Esophagus muscularis mucosa (tissue), 4 donors: ENCODE results near the gene PFN2.
"Not testable (repeated sequence)": the region's sequence is repeated elsewhere in the genome, so short reads cannot be mapped to it uniquely, and the experiment has no call there.

Experiments
- EP300 ChIP-seq: sonication (generic); formaldehyde crosslinking; IDR thresholded peaks from one replicate; pipeline ENCODE4 v1.6.1; 2017; ENCODE audit warnings: antibody characterized with exemption
- POLR2A ChIP-seq: fragments of 450-650 bp; IDR thresholded peaks from one replicate; pipeline ENCODE4 v1.6.1; 2017; ENCODE audit warnings: antibody characterized with exemption, moderate library complexity, mild to moderate bottlenecking, low read depth
- POLR2AphosphoS5 ChIP-seq, 2 donors: sonication (generic); formaldehyde crosslinking; IDR thresholded peaks; one replicate each; pipeline ENCODE4 v1.6.1; 2017; ENCODE audit warnings: antibody characterized with exemption in 2 of 2
- TF ChIP-seq, protein P1 (sequence below), 3 experiments: fragments of 200-600 bp in 2 of 3; fragments of 450-650 bp in 1 of 3; sonication (generic) in 2 of 3; IDR thresholded peaks; one replicate each; pipeline ENCODE4 v1.5.1; 2017 to 2019; ENCODE audit warnings: antibody characterized with exemption in 3 of 3, mild to moderate bottlenecking in 2 of 3, moderate library complexity in 1 of 3

DNA sequence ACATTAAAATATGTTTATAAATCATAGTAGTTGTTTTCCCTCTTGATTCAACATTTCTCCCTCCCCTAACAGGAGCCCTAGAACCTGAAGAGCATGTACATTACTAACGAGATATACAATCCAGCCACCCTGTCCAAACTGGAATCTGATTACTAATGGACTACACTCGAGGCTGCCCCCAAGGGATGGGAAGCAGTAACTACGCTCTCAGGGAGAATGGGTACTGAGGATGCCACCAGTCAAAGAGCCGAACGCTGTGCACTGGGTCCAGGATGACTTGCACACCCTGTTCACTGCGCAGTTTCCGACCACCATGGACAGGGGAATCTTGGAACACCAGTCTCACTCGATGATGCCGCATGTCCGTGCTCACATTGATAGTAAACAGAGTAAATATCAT lies 11.3 kb upstream of the PFN2 start:
- not testable (repeated sequence) for TF ChIP-seq POLR2A; POLR2AphosphoS5 (IDR thresholded peaks at IDR 0.05); EP300
- TF ChIP-seq, protein P1, sequence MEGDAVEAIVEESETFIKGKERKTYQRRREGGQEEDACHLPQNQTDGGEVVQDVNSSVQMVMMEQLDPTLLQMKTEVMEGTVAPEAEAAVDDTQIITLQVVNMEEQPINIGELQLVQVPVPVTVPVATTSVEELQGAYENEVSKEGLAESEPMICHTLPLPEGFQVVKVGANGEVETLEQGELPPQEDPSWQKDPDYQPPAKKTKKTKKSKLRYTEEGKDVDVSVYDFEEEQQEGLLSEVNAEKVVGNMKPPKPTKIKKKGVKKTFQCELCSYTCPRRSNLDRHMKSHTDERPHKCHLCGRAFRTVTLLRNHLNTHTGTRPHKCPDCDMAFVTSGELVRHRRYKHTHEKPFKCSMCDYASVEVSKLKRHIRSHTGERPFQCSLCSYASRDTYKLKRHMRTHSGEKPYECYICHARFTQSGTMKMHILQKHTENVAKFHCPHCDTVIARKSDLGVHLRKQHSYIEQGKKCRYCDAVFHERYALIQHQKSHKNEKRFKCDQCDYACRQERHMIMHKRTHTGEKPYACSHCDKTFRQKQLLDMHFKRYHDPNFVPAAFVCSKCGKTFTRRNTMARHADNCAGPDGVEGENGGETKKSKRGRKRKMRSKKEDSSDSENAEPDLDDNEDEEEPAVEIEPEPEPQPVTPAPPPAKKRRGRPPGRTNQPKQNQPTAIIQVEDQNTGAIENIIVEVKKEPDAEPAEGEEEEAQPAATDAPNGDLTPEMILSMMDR (IDR thresholded peaks at IDR 0.05), result not testable (repeated sequence)
